HG03342 (cell line): ENCODE results near the gene RAD54L2.
"Not testable (repeated sequence)": the region's sequence is repeated elsewhere in the genome, so short reads cannot be mapped to it uniquely, and the experiment has no call there.

Source experiments
- ATAC-seq: cut with Tn5 transposase; IDR thresholded peaks from one replicate; pipeline ENCODE4 v1.9.1; 2021; ENCODE audit warnings: mild to moderate bottlenecking, moderate library complexity; ENCODE audit not compliant: unreplicated experiment

Gene RAD54L2

DNA sequence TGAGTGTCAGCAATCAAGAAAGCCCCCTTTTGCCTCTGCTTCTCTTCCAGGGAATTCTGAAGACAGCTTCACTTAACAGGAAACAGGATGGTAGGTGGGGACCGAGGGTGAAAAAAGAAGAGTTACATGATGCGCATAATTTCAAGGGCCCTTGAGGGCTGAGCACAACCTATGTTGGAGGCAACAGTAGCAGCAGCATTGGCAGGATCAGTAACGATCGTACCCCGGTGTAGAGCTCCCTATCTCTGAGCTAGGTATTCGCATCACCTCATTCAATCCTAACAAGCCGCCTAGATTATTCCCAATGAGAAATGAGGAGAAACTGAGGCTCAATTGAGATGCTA lies 432 bp upstream of the RAD54L2 start:
- ATAC-seq: peak; percentile 6

GRCh38 chr3:51539291-51539941 lies 897 bp downstream of the RAD54L2 start:
- peak; percentile 21 for ATAC-seq

- ATAC-seq: not testable (repeated sequence)
Measured at GRCh38 chr3:51542596-51542995, 4.1 kb downstream of the RAD54L2 start.

- no peak for ATAC-seq
Measured at GRCh38 chr3:51544011-51544775, 5.7 kb downstream of the RAD54L2 start.

GRCh38 chr3:51547274-51547673 lies 8.8 kb downstream of the RAD54L2 start:
- no peak for ATAC-seq

- ATAC-seq: no peak
Measured at GRCh38 chr3:51549311-51549710, 10.8 kb downstream of the RAD54L2 start.

DNA sequence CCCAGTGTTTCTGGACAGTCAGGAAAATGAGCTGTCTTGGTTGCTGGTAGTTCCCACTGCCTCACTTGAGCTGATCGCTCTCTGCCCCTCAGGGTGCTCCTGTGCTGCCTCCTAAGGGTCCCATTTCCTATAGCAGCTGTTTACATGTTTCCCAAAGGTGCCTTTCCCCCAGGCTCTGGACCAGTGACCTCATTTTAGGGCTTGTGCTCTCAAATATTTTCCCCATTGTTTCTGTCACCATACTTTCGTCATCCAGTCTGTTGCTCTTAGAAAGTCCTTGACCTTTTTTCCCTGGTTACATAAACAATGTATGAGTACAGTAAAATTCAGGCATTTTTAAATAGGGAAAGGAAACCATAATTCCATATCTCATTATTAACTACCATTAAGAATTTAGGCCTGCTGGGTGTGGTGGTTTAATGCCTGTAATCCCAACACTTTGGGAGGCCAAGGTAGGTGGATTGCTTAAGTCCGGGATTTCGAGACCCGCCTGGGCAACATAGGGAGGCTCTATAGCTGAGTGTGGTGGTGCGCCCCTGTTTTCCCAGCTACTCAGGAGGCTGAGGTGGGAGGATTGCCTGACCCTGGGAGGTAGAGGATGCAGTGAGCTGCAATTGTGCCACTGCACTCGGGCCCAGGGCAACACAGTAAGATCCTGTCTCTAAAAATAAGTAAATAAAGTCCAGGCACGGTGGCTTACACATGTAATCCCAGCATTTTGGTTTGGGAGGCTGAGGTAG lies 11.7 kb downstream of the RAD54L2 start:
- ATAC-seq: no peak

DNA sequence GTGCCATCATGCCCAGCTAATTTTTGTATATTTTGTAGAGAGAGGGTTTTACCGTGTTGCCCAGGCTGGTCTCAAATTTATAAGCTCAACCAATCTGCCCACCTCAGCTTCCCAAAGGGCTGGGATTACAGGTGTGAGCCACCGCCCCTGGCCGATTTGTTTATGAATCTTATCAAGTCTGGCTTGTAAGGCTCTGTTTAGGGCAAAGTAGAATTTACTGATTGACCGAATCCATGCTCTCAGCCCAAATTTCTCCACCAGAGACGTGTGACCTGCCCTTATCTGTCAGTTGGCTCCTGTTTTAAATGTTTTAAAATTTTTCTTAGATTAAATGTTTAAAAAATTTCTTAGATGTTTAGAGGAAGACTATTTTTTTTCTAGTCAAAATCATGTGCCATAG lies 19.5 kb downstream of the RAD54L2 start:
- ATAC-seq: no peak

DNA sequence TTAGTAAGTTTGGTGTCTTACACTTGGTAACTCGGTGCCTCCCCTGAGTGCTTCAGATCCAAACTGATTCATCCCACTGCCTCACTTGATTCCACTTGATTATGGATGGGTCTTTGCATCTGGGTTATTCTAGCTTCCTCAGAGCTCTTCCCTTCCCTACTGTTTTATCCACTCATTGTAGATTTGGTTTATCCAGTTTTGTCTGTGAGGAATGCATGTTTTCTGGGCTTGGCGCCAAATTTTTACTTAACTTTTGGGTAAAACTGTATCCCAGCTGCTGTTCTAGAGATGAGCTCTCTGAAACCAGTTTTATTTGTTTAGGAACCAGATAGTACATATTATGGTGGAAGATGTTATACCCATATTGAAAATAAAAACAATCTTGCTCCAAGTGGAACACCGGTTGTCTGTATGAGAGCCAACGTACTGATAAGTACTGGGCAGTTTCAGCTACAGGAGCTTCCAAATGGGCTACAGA lies 20.9 kb downstream of the RAD54L2 start:
- no peak for ATAC-seq

- no peak for ATAC-seq
Measured at GRCh38 chr3:51559961-51560360, 21.4 kb downstream of the RAD54L2 start.

DNA sequence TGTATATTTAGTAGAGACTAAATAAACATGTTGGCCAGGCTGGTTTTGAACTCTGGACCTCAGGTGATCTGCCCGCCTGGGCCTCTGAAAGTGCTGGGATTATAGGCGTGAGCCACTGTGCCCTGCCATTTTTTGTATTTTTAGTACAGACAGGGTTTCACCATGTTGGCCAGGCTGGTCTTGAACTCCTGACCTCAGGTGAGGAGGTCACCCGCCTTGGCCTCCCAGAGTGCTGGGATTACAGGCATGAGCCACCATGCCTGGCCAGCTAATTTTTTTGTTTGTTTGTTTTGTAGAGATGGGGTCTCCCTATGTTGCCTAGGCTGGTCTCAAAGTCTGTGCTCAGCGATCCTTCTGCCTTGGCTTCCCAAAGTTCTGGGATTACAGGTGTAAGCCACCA lies 23.9 kb downstream of the RAD54L2 start:
- ATAC-seq: not testable (repeated sequence)

- ATAC-seq: no peak
Measured at GRCh38 chr3:51568036-51568435, 29.5 kb downstream of the RAD54L2 start.

- ATAC-seq: no peak
Measured at GRCh38 chr3:51568996-51569395, 30.5 kb downstream of the RAD54L2 start.

- no peak for ATAC-seq
Measured at GRCh38 chr3:51578238-51578637, 39.7 kb downstream of the RAD54L2 start.

DNA sequence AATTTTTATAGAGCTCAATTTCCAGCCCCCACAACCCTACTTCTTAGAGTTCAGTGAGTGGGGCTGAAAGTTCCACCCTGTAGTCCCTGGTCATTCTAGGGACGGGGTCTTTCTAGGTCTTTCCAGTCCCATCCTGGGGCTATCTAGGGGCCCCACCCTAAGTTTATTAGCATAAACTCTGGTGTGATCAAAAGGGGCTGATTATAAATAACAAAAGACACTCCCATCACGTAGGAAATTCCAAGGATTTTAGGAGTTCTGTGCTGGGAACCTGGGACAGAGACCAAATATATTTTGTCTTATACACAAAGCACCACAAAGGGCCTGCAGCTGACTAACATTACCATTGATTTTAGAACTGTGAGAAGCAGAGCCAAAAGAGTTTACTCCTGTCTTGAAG lies 41.9 kb downstream of the RAD54L2 start:
- ATAC-seq: no peak

- no peak for ATAC-seq
Measured at GRCh38 chr3:51581524-51581923, 43.0 kb downstream of the RAD54L2 start.

GRCh38 chr3:51585197-51585596 lies 46.7 kb downstream of the RAD54L2 start:
- no peak for ATAC-seq

DNA sequence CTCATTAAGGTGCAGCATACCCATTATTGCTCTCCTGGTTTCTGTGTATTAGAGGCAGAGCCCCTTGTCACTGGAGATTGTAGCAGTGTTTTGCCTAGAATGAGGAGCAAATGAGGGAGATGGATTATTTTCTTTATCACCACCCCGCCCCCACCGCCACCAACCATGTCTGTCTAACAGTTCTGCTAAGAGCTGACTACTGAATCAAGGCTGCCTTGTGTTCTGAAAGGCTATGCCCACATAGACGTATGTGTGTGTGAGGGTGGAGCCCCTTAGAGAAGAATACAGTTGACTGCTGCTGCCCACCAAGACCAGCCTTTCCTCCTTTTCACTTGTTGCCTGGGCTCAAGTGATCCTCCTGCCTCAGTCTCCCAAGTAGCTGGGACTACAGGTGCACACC lies 47.4 kb downstream of the RAD54L2 start:
- ATAC-seq: no peak
